ENCODE results near the gene RGL2. TPM values are rescaled to one million over a fixed set of nuclear protein-coding genes. Genes with fewer than 3 reads are reported as not detected.

The RGL2 gene
- total RNA-seq, 1 donor from 2014 or later: 77.6 TPM

DNA sequence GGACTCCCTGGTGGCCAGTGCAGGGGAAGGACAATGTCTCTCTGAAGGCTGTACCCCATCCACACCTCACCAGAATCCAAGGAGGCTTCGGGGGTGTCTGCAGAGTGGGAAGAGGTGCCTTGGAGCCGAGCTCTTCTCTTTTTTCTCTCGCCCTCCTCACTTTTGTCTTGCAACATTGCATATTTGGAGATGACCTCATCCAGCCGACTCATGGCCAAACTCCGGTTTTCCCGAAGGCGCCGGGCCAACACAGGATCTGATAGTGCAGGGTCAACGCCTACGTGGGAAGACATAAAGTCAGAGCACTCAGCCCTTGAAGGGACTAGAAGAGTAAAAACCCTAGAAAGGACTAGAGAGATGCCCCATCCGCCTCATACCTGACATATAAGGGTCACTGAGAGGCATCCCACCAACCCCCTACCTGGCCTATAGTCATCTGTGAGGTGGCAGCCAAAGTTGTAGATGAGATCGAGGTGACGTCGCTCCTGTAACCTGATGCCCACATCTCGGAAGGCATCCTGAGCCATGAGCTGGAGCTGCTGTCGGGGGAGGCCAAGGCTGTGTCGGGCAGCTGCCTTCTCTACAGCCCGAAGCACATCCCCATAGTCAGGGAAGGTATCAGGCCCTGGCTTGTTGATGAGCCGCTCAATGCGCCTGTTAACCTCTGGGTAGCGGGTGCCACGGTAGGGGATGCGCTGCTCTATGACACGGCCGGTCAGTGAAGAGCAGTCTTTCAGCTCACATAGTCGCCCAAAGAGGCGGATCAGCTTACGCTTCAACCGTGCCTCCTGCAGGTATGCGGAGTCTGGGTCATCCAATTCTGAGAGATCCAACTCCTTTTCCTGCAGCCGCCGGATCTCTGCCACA is 21.8 kb upstream of the RGL2 start:
- TF ChIP-seq, protein P1, sequence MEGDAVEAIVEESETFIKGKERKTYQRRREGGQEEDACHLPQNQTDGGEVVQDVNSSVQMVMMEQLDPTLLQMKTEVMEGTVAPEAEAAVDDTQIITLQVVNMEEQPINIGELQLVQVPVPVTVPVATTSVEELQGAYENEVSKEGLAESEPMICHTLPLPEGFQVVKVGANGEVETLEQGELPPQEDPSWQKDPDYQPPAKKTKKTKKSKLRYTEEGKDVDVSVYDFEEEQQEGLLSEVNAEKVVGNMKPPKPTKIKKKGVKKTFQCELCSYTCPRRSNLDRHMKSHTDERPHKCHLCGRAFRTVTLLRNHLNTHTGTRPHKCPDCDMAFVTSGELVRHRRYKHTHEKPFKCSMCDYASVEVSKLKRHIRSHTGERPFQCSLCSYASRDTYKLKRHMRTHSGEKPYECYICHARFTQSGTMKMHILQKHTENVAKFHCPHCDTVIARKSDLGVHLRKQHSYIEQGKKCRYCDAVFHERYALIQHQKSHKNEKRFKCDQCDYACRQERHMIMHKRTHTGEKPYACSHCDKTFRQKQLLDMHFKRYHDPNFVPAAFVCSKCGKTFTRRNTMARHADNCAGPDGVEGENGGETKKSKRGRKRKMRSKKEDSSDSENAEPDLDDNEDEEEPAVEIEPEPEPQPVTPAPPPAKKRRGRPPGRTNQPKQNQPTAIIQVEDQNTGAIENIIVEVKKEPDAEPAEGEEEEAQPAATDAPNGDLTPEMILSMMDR (IDR thresholded peaks at IDR 0.05): no peak
- no peaks in the 10 kb centered on the region for H3K27me3 Mint-ChIP-seq (ENCODE audit: unreplicated experiment)
- DNase-seq (ENCODE audit: extremely low spot score, unreplicated experiment): no peak
- H3K4me1 Mint-ChIP-seq (ENCODE audit: unreplicated experiment): peaks cover 55% of the 10 kb centered on the region
- H3K9me3 Mint-ChIP-seq (ENCODE audit: unreplicated experiment): no peaks in the 10 kb centered on the region
- peak overlapping the region; percentile 12 for H3K27ac Mint-ChIP-seq (ENCODE audit: unreplicated experiment)
- H3K36me3 Mint-ChIP-seq (ENCODE audit: unreplicated experiment): peaks cover 20% of the 10 kb centered on the region
- peak overlapping the region; percentile 68 for H3K4me3 Mint-ChIP-seq (ENCODE audit: unreplicated experiment)

DNA sequence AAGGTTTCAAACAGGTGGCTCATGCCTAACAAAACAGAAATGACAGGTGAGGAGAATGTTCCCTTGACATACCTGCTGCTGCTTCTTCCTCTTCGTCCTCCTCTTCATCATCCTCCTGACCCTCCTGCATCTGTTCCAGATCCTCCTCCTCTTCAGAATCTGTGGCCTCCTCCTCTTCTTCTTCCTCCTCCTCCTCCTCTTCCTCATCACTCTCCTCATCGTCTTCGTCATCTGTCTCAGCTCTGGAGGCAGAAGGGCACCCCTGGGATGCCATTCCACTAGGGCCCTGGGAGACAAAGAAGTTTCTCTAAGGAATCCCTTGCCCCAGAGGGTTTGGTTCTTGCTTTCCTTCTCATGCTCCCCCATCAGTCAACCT is 21.2 kb upstream of the RGL2 start:
- no peak overlapping the region for H3K4me3 Mint-ChIP-seq (ENCODE audit: unreplicated experiment)
- peaks cover 61% of the 10 kb centered on the region for H3K4me1 Mint-ChIP-seq (ENCODE audit: unreplicated experiment)
- peaks cover 20% of the 10 kb centered on the region for H3K36me3 Mint-ChIP-seq (ENCODE audit: unreplicated experiment)
- DNase-seq (ENCODE audit: extremely low spot score, unreplicated experiment): no peak
- H3K27ac Mint-ChIP-seq (ENCODE audit: unreplicated experiment): no peak overlapping the region
- no peaks in the 10 kb centered on the region for H3K9me3 Mint-ChIP-seq (ENCODE audit: unreplicated experiment)
- TF ChIP-seq, protein P1 (IDR thresholded peaks at IDR 0.05): no peak
- H3K27me3 Mint-ChIP-seq (ENCODE audit: unreplicated experiment): no peaks in the 10 kb centered on the region

DNA sequence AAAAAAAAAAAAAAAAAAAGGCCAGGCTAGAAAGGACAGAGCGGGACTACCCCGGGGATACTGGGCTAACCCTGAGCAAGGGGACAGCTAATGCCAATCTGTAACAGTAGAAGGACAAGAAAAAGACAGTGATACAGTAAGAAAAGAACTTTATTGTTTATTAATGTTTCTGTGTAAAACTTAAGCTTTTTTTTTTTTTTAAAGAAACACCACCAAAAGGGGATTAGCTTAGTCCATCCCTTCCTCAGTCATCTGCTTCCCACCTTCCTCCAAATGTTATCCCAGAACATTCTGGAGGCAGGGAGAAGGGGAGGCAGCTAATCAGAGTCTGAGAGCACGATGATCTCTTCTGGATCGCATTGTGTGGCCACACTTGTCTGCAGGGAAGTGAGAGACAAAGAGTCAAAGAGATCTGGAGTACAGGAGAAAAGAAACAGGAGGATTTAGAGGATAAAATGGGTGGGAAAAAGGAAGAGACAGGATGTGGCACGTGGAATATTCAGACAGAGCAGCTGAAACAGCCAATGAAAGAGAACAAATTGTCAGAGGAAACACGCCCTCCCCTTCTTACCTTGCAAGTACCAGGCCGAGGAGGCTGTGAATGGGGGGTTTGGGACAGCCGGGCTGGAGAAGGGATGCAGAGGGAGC is 19.8 kb upstream of the RGL2 start:
- peaks cover 62% of the 10 kb centered on the region for H3K4me1 Mint-ChIP-seq (ENCODE audit: unreplicated experiment)
- no peak for DNase-seq (ENCODE audit: extremely low spot score, unreplicated experiment)
- TF ChIP-seq, protein P1 (IDR thresholded peaks at IDR 0.05): no peak
- H3K9me3 Mint-ChIP-seq (ENCODE audit: unreplicated experiment): no peaks in the 10 kb centered on the region
- H3K27me3 Mint-ChIP-seq (ENCODE audit: unreplicated experiment): no peaks in the 10 kb centered on the region
- peak overlapping the region; percentile 95 for H3K4me3 Mint-ChIP-seq (ENCODE audit: unreplicated experiment)
- peak overlapping the region; percentile 99 for H3K27ac Mint-ChIP-seq (ENCODE audit: unreplicated experiment)
- H3K36me3 Mint-ChIP-seq (ENCODE audit: unreplicated experiment): peaks cover 20% of the 10 kb centered on the region

DNA sequence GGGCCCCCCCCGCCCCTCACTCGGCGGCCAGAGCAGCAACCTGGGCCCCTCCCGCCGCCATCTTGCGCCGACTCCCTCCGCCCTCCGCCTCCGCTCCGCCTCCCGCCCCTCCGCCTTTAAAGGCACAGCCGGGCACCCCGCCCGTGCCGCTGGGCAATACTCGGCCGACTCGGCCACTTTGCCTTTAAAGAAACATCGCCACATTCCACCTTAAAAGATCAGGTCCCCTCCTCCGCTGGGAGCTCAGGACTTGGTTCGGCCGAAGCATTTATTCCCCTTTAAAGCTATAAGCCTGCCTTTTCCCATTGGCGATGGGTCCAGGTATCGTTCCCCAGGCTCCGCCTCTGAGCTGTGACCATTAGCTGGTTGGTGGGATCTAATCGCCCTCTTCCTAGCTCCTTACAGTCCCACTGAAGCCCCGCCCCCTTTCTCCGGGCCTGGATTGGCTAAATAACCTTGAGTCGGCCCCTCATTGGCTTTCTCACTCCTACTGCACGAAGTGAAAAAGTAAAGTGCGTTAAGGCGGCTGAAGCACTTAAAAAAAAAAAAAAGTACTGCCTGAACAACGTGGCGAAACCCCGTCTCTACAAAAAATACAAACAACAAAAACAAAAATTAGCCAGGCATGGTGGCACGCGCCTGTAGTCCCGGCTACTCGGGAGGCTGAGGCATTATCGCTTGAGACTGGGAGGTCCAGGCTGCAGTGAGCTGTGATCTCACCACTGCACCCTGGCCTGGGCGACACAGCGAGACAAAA is 19.1 kb upstream of the RGL2 start, which contains the start of gene ZBTB22:
TSS of gene ZBTB22 (minus strand) at position 76 of the 757 bp plus-strand sequence. CDS start 828 bp downstream, outside the sequence.
- peak; percentile 98 for DNase-seq (ENCODE audit: extremely low spot score, unreplicated experiment)
- H3K4me1 Mint-ChIP-seq (ENCODE audit: unreplicated experiment): peaks cover 63% of the 10 kb centered on the region
- peak within 1 kb of the TSS; percentile 99 for H3K27ac Mint-ChIP-seq (ENCODE audit: unreplicated experiment)
- no peaks in the 10 kb centered on the region for H3K9me3 Mint-ChIP-seq (ENCODE audit: unreplicated experiment)
- H3K27me3 Mint-ChIP-seq (ENCODE audit: unreplicated experiment): no peaks in the 10 kb centered on the region
- TF ChIP-seq, protein P1 (IDR thresholded peaks at IDR 0.05): no peak
- peaks cover 20% of the 10 kb centered on the region for H3K36me3 Mint-ChIP-seq (ENCODE audit: unreplicated experiment)
- H3K4me3 Mint-ChIP-seq (ENCODE audit: unreplicated experiment): peak within 1 kb of the TSS; percentile 95

DNA sequence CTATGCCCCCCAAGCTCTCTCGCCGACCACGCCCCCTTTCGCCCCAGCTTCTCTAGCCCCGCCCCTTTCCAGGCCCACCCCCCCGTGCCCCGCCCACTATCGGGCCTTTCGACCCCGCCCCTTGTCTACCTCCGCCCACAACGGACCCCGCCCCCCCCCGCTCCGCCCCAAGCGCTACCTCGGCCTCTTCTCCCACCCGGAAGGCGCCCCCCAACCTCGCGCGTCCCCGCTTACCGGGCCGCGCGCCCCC is 18.6 kb upstream of the RGL2 start:
- no peaks in the 10 kb centered on the region for H3K9me3 Mint-ChIP-seq (ENCODE audit: unreplicated experiment)
- peaks cover 20% of the 10 kb centered on the region for H3K36me3 Mint-ChIP-seq (ENCODE audit: unreplicated experiment)
- peaks cover 63% of the 10 kb centered on the region for H3K4me1 Mint-ChIP-seq (ENCODE audit: unreplicated experiment)
- H3K27ac Mint-ChIP-seq (ENCODE audit: unreplicated experiment): peak overlapping the region; percentile 70
- DNase-seq (ENCODE audit: extremely low spot score, unreplicated experiment): no peak
- no peaks in the 10 kb centered on the region for H3K27me3 Mint-ChIP-seq (ENCODE audit: unreplicated experiment)
- peak overlapping the region; percentile 70 for H3K4me3 Mint-ChIP-seq (ENCODE audit: unreplicated experiment)
- TF ChIP-seq, protein P1 (IDR thresholded peaks at IDR 0.05): no peak

Measured in osteocyte (in vitro differentiated cells).